HG03095 (cell line): Measurements from ENCODE around the gene DDX49.

Source experiments
- ATAC-seq: cut with Tn5 transposase; IDR thresholded peaks from one replicate; pipeline ENCODE4 v1.9.1; 2021; ENCODE audit warnings: moderate library complexity; ENCODE audit not compliant: unreplicated experiment

DDX49 gene

GRCh38 chr19:18969931-18970659 lies 50.6 kb downstream of the DDX49 start:
- no peak for ATAC-seq

- ATAC-seq, result no peak
Observed at GRCh38 chr19:18972301-18972811, 52.8 kb downstream of the DDX49 start.

- no peak for ATAC-seq
Observed at GRCh38 chr19:18972851-18973250, 53.3 kb downstream of the DDX49 start.

- ATAC-seq, result no peak
Observed at GRCh38 chr19:18975011-18975410, 55.5 kb downstream of the DDX49 start.

GRCh38 chr19:18975869-18976268 lies 56.4 kb downstream of the DDX49 start:
- no peak for ATAC-seq
